GM21619 (cell line): ENCODE measurements around the gene INKA2.

Source experiments
- ATAC-seq: cut with Tn5 transposase; IDR thresholded peaks from one replicate; pipeline ENCODE4 v1.9.1; 2021; ENCODE audit not compliant: unreplicated experiment

Gene INKA2

DNA sequence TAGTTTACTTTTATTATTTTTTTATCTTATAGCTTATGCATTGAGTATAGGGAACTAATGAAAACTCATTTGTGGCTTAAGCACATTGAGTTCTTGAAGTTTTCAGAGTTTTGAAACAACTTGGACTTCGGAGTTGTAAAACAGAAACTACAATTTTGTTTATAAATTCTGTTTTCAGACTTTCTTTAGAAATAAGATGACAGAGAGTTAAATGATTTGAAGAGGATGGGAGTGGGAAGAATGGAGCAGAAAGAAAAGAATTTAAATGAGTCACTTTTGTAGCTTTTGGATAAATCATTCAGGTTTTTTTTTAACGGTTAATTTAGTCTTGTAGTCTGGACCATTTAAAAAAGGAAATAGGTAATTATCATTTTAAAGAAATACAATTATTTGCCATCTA is 32.3 kb downstream of the INKA2 start:
- ATAC-seq, result no peak

DNA sequence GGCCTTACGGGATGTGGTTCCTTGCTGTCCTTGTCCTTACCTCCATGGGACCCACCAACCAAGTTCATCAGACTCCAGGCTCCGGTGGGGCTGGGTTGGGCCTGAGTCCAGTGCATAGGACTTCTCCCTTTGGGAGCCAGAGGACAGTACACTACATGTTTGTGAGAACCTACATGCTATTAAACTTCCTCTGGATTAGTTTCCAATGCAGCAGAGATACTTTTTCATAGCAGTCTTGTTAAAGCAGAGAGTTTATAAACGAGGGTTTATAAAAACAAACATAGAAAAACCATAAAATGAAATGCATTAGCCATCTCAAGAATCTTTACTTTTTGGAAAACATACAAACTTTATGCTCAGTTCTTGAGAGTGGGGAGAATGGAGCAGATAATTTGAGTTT is 33.4 kb downstream of the INKA2 start:
- ATAC-seq, result no peak

DNA sequence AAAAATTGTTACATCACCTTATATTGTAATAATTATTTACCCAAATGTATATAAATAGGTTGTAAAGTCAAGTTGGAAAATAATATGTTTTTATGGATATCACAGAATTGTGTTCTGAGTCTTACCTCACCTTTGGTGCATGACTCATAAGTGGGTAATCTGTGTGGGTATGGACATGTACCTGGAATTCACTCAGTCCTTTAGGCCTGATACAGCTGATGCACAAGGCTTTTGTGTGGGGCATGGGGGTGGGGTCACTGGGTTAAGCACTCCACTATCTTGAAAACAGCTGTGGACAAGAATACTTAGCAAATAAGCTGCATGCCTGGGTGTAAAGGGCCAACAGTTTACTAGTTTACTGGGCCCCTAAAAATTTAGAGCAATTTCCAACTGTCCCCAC is 34.4 kb downstream of the INKA2 start:
- no peak for ATAC-seq

DNA sequence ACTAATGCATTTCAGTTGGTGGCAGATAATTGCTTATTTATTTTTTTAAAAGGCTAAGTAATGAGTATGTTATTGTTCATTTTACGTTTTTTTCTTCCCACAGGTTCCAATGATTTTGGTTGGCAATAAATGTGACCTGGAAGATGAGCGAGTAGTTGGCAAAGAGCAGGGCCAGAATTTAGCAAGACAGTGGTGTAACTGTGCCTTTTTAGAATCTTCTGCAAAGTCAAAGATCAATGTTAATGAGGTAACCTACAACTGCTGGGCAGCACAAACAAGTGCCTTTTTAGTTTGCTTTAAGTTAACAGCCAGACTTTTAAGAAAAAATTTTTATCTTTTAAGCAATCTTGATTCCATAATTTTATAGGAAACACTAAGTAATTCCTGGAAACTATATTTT is 35.0 kb downstream of the INKA2 start:
- no peak for ATAC-seq

DNA sequence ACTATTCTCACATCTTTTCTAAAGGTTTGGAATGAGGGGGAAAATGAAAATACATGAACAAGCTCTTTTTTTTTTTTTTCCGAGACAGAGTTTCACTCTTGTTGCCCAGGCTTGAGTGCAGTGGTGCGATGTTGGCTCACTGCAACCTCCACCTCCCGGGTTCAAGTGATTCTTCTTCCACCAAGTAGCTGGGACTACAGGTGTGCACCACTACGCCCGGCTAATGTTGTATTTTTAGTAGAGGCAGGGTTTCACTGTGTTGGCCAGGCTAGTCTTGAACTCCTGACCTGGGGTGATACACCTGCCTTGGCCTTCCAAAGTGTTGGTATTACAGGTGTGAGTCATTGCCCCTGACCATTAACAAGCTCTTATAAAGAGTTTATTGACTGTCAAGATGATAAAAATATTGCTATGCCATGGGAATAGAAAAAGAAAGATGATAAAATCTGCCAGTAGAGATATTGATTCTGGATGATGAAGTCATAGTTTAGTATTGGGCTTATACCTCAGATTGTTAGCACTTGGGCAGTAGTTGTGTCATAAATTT is 36.6 kb downstream of the INKA2 start:
- ATAC-seq, result no peak

DNA sequence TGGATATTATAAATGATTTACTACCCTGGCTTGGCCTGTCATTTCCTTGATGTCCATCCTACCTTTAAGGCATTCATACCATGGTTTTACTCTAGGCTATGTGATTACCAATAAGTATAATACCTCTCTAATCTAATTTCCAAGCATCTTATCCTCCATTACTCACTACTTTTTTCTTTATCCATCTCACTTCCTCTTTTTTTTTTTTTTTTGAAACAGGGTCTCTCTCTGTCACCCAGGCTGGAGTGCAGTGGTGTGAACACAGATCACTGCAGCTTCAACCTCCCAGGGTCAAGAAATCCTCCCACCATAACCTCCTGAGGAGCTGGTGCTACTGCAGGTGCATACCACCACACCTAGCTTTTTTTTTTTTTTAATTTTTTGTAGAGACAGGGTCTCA is 39.9 kb downstream of the INKA2 start:
- no peak for ATAC-seq

DNA sequence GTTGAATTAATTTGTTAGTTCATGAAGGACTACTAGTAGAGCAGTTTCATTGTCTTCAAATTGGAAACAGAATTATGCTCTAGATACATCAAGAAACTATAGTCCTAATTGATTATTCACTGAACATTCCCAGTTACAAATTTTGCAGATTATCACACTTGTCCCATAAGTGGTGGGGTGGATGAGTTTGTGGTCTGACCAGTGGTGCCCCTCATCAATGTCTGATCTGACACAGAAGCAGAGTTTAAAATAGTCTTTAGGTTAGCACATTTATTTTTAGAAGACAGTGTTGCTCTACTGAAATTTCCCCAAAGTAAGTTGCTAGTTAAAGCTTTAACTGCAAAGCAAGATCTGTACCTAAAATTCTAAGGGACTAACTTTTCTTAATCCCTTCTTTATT is 42.9 kb downstream of the INKA2 start:
- ATAC-seq, result no peak

DNA sequence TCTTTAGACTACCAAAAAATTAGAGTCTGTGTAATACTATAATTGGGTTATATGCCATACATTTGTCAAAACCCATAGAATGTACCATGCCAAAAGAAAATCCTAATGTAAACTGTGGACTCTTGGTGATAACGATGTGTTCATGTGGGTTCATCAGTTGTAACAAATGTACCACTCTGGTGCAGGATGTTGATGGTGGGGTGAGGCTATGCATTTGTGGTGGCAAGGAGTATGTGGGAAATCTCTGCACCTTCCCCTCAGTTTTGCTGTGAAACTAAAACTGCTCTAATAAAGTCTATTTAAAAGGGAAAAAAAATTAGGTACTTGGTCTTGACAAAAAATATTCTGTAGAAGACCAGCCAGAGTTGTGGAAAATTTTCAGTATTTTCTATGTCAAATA is 43.4 kb downstream of the INKA2 start:
- ATAC-seq, result no peak

DNA sequence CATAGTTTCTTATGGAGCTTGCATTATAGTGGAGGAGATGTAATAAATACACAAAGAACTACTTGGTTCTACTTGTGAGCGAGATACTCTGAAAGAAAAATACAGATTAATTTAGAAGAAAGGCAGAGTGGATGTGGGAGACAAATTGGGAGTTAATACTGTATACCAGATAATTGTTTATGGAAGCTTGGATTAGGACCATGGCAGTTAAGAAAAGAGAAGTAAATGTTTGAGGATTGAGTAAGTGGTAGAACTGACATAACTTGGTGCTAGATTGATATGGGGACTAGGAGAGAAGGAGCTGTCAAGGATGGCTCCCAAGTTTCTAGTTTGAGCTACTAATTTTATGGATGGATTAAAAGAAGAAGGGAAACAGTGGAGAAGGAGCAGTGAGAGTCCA is 47.3 kb downstream of the INKA2 start:
- ATAC-seq, result no peak

DNA sequence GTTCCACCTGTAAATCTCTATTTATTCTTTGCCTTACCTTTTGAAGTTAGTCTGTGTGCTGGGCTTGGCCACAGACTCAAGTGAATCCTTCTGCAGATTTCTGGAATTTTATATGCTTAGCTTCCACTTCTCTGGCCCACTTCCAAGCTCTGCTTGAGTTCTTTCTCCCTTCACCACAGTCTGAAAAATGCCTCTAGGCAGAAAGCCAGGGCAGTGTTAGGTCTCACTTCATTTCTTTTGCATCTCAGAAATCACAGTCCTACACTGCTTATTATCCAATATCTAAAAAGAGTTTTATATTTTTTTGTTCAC is 48.9 kb downstream of the INKA2 start:
- no peak for ATAC-seq
